Activated CD4-positive, alpha-beta T cell treated with anti-CD3 and anti-CD28 coated beads for 36 hours (primary cell): ENCODE measurements around the gene NINJ1. TPM values are rescaled to one million over a fixed set of nuclear protein-coding genes. Genes with fewer than 3 reads are reported as not detected.

Experiments used
- ATAC-seq: fragments of 200-7000 bp; cut with Tn5 transposase; one replicate; pipeline ENCODE4 v1.10.0; 2021; ENCODE audit warnings: mild to moderate bottlenecking, moderate library complexity
- CTCF ChIA-PET: fragments of 350-600 bp; sonication (Branson Sonifier 250); formaldehyde crosslinking; loops from one replicate; lab custom pipeline; 2021; ENCODE audit warnings: antibody characterized with exemption; lab: Charles Lee
- POLR2A ChIA-PET: fragments of 350-600 bp; sonication (Branson Sonifier 250); formaldehyde crosslinking; loops from one replicate; lab custom pipeline; 2021; ENCODE audit warnings: antibody characterized with exemption, inconsistent platforms; lab: Charles Lee
- DNase-seq: peaks from one replicate; pipeline ENCODE4 v3.0.0-alpha.2; 2020
- H3K27ac Mint-ChIP-seq: one replicate; pipeline ENCODE4 v1.8.0; 2021; ENCODE audit warnings: mixed read lengths
- H3K27me3 Mint-ChIP-seq: one replicate; pipeline ENCODE4 v1.8.0; 2021; ENCODE audit warnings: mixed read lengths
- H3K36me3 Mint-ChIP-seq: one replicate; pipeline ENCODE4 v1.8.0; 2021; ENCODE audit warnings: low read depth, mixed read lengths
- H3K4me1 Mint-ChIP-seq: one replicate; pipeline ENCODE4 v1.8.0; 2021; ENCODE audit warnings: mixed read lengths
- H3K4me3 Mint-ChIP-seq: one replicate; pipeline ENCODE4 v1.8.0; 2021; ENCODE audit warnings: mild to moderate bottlenecking, moderate library complexity, mixed read lengths
- H3K9me3 Mint-ChIP-seq: one replicate; pipeline ENCODE4 v1.8.0; 2021; ENCODE audit warnings: low read depth, mixed read lengths
- intact Hi-C, 2 experiments: fragments of 100-400 bp; cut with DNase I in 1 of 2; cut with micrococcal nuclease in 1 of 2; formaldehyde crosslinking; loops; one replicate each; pipeline versions ENCODE4 v1.14.2 to v1.15.1; 2022 to 2024; cut with DNase I, micrococcal nuclease
- total RNA-seq, 2 experiments: library from RNA; stranded (reverse); gene quantifications; one replicate each; pipeline ENCODE4 v1.2.3, GENCODE V29; 2021

The NINJ1 gene
- total RNA-seq, 2 experiments from 2014 or later, result 77.4 to 108 TPM

DNA sequence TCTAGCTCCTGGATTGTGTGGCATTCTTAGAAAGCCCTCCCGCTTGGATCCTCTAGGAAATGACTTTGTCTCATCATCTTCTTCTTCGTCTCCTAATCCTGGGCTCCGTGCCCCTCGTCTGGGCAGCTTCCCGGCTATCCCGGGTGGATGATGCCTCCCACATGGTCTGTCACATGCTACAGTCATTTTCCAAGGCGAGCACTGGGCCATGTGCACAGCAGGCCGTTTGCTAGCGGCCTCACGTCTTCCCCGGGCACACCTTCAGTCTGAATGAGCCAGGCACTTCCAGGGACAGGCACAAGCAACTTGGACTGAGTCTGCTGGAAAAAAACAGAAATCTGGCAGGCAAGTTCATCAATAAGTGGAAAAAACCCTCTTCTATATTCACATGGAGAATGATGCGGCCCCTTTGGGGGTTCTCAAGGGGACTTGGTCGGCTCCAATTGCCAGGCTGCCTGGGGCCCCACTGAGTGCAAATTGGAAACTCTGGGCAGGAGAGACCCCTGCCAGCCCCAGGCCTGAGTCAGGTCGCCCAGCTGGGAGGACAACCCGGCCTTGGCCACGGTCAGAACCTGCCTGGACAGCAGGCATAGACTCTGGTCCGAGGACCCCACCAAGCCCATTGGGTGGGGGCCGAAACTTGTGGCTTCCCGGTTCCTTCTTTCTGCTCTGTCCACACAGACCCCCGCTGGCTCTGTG lies 38.8 kb upstream of the NINJ1 start:
- H3K4me1 Mint-ChIP-seq, result no peaks in the 10 kb centered on the region
- ATAC-seq, result no peak
- intact Hi-C loops, result no loop called here
- no peak overlapping the region for H3K4me3 Mint-ChIP-seq
- H3K36me3 Mint-ChIP-seq, result no peaks in the 10 kb centered on the region
- no peak for DNase-seq
- H3K27me3 Mint-ChIP-seq, result no peaks in the 10 kb centered on the region
- ChIA-PET CTCF (no interaction called here), POLR2A (interaction anchor here (0.6 kb wide), 1 partner anchor 300 kb away, joined by 7 read pairs; no protein-coding TSS in a partner anchor)
- no peak overlapping the region for H3K27ac Mint-ChIP-seq
- no peaks in the 10 kb centered on the region for H3K9me3 Mint-ChIP-seq

DNA sequence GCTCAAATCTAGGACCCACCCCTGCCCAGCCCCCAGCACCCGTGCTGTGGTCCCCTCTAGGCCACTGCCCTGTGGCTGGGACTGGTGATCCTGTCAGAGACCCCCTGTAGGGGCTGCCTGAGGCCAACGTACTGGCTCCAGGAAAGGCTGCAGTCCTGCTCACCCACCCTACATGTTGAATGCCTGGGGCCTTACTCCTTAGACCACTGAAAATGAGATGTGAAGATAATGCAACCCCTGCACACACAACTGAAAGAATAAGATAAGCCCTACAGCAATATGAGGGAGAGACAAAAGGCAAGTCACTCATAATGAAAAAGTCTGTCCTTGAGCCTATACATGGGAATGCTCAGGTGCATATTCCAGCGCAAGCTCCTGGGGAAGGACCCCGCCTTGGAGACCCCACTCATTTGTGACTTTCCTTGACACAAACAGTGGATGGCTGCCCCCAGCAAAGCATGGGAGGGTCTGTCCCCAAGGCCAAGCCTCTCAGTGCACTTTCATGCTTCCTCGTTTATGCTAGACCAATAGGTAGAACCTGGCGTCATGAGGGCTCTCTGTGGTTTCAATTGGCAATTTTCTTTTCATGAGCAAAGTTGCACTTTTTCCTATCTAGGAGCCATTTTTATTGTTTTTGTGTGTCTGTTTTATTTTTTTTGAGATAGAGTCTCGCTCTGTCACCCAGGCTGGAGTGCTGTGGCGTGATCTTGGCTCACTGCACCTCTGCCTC lies 37.4 kb upstream of the NINJ1 start:
- Mint-ChIP-seq H3K27me3 (no peaks in the 10 kb centered on the region), H3K4me1 (no peaks in the 10 kb centered on the region), H3K36me3 (no peaks in the 10 kb centered on the region), H3K9me3 (no peaks in the 10 kb centered on the region), H3K27ac (no peak overlapping the region), H3K4me3 (no peak overlapping the region)
- CTCF ChIA-PET, result no interaction called here
- DNase-seq, result no peak
- ATAC-seq, result no peak
- intact Hi-C loops, result no loop called here
- POLR2A ChIA-PET, result no interaction called here

DNA sequence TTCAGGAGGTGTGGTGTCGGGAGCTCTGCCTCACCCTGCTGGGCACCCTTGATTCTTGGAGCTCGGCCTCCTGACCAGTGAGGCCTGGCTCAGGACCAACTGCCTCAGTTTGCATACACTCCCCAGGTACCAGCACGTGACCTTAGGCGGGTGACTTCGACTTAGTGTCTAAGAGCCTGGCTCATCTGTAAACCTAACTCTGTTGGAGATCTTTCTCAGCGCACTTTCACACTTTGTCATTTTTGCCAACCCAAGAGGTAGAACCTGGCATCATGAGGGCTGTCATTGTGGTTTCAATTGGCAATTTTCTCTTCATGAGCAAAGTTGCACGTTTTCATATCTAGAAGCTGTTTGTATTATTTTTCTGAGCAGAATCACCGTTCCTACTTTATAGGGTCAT lies 36.5 kb upstream of the NINJ1 start:
- no peak overlapping the region for H3K27ac Mint-ChIP-seq
- no peaks in the 10 kb centered on the region for H3K27me3 Mint-ChIP-seq
- CTCF ChIA-PET, result no interaction called here
- no peaks in the 10 kb centered on the region for H3K9me3 Mint-ChIP-seq
- ATAC-seq (peak; percentile 64), DNase-seq (no peak)
- H3K4me1 Mint-ChIP-seq, result no peaks in the 10 kb centered on the region
- intact Hi-C loops, result no loop called here
- no peaks in the 10 kb centered on the region for H3K36me3 Mint-ChIP-seq
- no peak overlapping the region for H3K4me3 Mint-ChIP-seq
- POLR2A ChIA-PET, result interaction anchor here (0.6 kb wide), 1 partner anchor 16 kb away, joined by 3 read pairs; no protein-coding TSS in a partner anchor

DNA sequence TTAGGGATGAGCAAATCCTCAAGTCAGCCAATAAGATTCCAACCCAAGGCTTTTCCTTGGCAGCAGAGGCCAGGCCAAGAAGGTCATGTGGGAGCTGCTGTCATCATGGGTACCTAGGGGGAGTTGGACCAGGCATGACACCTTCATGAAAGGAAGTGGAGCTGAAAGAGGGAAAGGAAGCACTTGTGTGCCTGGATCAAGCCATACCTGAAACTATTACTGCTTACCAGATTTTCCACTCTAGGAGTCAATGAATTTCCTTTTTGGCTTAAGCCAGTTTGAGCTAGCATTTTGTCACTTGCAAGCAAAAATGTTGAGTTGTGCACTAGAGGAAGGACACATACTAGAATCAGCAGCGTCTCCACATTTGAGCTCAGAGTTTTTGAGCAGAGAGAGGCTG lies 35.4 kb upstream of the NINJ1 start:
- ChIA-PET CTCF (no interaction called here), POLR2A (no interaction called here)
- Mint-ChIP-seq H3K36me3 (no peaks in the 10 kb centered on the region), H3K27ac (no peak overlapping the region), H3K9me3 (no peaks in the 10 kb centered on the region), H3K4me1 (no peaks in the 10 kb centered on the region), H3K27me3 (no peaks in the 10 kb centered on the region), H3K4me3 (no peak overlapping the region)
- no peak for DNase-seq
- intact Hi-C loops, result no loop called here
- ATAC-seq, result no peak

DNA sequence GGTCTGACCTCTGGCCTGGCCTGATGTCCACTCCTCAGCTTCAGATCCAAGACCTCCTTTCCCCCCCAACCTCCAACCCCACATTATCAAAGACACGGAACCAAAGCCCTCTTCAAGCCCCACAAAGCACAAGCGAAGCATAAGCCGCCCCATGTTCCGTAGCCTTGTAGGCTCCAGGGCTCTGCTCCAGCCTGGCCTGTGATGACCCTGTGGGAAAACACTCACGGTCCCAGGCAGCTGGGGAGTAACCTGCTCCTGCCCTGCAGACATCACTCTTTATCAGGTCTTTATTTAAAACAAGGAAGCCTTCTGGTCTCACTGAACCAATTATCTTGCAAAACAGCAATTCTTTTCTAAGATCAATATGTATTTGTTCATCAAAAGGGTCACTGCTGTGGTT lies 34.5 kb upstream of the NINJ1 start:
- H3K27me3 Mint-ChIP-seq, result no peaks in the 10 kb centered on the region
- ATAC-seq (no peak), DNase-seq (no peak)
- no peak overlapping the region for H3K4me3 Mint-ChIP-seq
- H3K9me3 Mint-ChIP-seq, result no peaks in the 10 kb centered on the region
- ChIA-PET POLR2A (no interaction called here), CTCF (no interaction called here)
- H3K27ac Mint-ChIP-seq, result no peak overlapping the region
- no peaks in the 10 kb centered on the region for H3K36me3 Mint-ChIP-seq
- no peaks in the 10 kb centered on the region for H3K4me1 Mint-ChIP-seq
- intact Hi-C loops, result no loop called here

DNA sequence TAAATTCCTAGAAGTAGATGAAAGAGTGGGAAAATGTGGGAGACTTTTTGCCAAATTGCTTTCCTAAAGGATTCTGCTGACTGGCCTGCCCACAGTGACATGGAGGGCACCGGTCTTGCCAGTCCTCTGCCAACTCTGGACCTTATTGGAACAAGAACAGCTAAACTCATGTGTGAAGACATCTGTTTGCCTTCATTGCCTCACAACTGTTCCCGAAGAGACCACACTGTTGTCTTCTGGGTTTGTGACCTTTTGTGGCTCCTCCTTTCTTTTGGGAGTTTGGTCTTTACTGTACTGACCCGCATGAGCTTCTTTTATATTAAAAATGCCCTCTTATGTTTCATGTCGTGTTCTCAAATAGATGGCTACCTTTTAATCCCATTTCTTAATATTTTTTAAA lies 33.8 kb upstream of the NINJ1 start:
- POLR2A ChIA-PET, result interaction anchor here (0.7 kb wide), 1 partner anchor 19 kb away, joined by 4 read pairs; no protein-coding TSS in a partner anchor
- H3K36me3 Mint-ChIP-seq, result no peaks in the 10 kb centered on the region
- CTCF ChIA-PET, result interaction anchor here (0.6 kb wide), 1 partner anchor 724 kb away, joined by 3 read pairs; no protein-coding TSS in a partner anchor
- no peaks in the 10 kb centered on the region for H3K27me3 Mint-ChIP-seq
- DNase-seq, result no peak
- H3K27ac Mint-ChIP-seq, result no peak overlapping the region
- H3K4me1 Mint-ChIP-seq, result no peaks in the 10 kb centered on the region
- no peaks in the 10 kb centered on the region for H3K9me3 Mint-ChIP-seq
- H3K4me3 Mint-ChIP-seq, result no peak overlapping the region
- intact Hi-C loops, result no loop called here
- no peak for ATAC-seq

DNA sequence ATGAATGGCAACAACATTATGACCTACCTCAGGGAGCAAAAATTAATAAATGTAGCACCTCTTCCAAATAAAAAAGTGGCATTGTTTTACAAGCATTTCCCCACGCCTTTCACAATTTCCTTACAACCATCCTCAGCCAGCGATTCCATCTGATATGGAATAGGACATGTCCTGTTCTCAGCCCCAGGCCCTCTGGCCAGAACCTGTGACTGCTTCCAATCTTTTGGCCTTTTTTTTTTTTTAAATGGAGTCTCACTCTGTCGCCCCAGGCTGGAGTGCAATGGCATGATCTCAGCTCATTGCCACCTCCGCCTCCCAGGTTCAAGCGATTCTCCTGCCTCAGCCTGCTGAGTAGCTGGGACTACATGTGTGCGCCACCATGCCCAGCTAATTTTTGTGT lies 33.1 kb upstream of the NINJ1 start:
- Mint-ChIP-seq H3K27ac (no peak overlapping the region), H3K9me3 (no peaks in the 10 kb centered on the region), H3K4me3 (no peak overlapping the region), H3K36me3 (no peaks in the 10 kb centered on the region), H3K4me1 (no peaks in the 10 kb centered on the region), H3K27me3 (no peaks in the 10 kb centered on the region)
- POLR2A ChIA-PET, result interaction anchor here (0.7 kb wide), 1 partner anchor 19 kb away, joined by 4 read pairs; no protein-coding TSS in a partner anchor
- intact Hi-C loops, result no loop called here
- no peak for ATAC-seq
- CTCF ChIA-PET, result interaction anchor here (0.6 kb wide), 3 partner anchors 22 to 725 kb away, joined by 3 read pairs; no protein-coding TSS in a partner anchor
- DNase-seq, result no peak

DNA sequence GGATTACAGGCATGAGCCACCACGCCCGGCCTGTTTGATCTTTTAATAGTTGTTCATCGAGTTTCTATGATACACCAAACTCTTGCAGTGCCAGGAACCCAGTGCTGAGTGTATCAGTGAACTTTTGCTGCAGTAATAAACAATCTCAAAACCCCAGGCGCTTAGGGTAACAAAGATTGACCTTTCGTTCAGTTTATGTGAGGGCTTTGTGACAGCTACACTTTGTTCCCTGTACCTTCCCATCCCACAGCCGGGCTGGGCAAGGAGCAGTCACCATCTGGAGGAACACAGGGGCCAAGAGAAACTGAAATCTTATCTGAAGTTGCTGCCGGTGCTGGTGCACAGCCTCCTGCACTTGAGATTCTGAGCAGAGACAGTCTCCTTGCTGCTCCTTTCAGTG lies 32.6 kb upstream of the NINJ1 start:
- Mint-ChIP-seq H3K9me3 (no peaks in the 10 kb centered on the region), H3K4me1 (no peaks in the 10 kb centered on the region), H3K27me3 (no peaks in the 10 kb centered on the region), H3K4me3 (no peak overlapping the region), H3K27ac (no peak overlapping the region), H3K36me3 (no peaks in the 10 kb centered on the region)
- ChIA-PET CTCF (interaction anchor here (0.6 kb wide), 2 partner anchors 22 to 180 kb away, joined by 3 read pairs; no protein-coding TSS in a partner anchor), POLR2A (no interaction called here)
- intact Hi-C loops, result no loop called here
- DNase-seq, result no peak
- no peak for ATAC-seq

DNA sequence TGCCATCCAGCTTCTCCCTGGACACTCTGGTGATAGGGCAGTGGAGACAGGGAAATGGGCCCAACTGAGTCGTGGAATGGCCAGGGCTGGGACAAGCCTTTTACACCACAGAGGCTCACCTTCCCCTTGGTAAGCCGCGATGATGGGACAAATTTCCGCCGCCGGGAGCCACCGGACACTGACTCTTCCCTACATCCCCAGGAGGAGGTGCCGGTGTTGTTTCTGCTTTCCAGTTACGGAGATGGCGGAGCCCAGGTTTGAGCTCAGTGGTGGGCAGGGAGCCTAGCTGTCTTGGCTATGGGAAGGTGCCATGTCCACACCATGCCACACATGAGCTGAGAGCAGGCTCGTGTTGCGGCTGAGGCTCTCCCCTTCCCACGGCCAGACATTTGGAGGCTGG lies 30.0 kb upstream of the NINJ1 start:
- H3K27ac Mint-ChIP-seq, result no peak overlapping the region
- ATAC-seq (no peak), DNase-seq (no peak)
- no peaks in the 10 kb centered on the region for H3K36me3 Mint-ChIP-seq
- H3K9me3 Mint-ChIP-seq, result no peaks in the 10 kb centered on the region
- H3K4me1 Mint-ChIP-seq, result peaks cover 9% of the 10 kb centered on the region
- intact Hi-C loops, result loop anchor here in 1 of 2 experiments (5.0 kb wide), 1 partner anchor 263 kb away; no protein-coding TSS in a partner anchor
- no peak overlapping the region for H3K4me3 Mint-ChIP-seq
- CTCF ChIA-PET, result no interaction called here
- POLR2A ChIA-PET, result no interaction called here
- H3K27me3 Mint-ChIP-seq, result no peaks in the 10 kb centered on the region

DNA sequence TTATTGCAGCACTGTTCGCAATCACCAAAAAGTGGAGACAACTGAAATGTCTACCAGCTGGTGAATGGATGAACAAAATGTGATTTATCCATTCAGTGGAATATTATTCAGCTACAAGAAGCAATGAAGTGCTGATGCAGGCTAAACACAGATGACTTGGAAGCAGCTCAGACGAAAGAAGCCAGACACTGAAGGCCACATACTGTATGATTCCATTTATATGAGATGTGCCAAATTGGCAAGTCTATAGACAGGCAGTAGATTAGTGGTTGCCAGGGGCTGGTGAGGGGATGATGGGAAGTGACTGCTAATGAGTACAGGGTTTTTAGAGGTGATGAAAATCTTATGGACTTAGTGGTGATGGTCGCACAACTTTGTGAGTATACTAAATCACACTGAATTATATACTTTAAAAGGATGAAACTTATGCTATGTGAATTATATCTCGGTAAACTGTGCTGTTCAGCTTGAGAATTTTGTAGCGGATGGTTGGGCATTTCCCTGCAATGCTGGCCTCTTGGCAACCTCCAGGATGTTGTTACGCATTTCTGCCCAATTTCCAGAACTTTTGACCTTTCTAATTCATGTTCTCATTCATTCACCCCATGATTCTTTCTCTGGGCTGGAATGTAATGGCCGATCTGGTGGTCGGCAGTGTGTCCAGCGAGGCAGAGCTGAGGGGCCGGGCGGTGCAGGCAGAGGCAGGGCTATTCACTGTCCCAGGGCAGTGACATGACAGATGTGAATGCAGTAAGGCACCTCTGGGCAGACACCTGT lies 27.9 kb upstream of the NINJ1 start:
- DNase-seq (no peak), ATAC-seq (no peak)
- POLR2A ChIA-PET, result no interaction called here
- peaks cover 9% of the 10 kb centered on the region for H3K4me1 Mint-ChIP-seq
- H3K4me3 Mint-ChIP-seq, result no peak overlapping the region
- no peaks in the 10 kb centered on the region for H3K9me3 Mint-ChIP-seq
- H3K27ac Mint-ChIP-seq, result no peak overlapping the region
- intact Hi-C loops, result loop anchor here in 1 of 2 experiments (5.0 kb wide), 1 partner anchor 265 kb away; no protein-coding TSS in a partner anchor
- no peaks in the 10 kb centered on the region for H3K27me3 Mint-ChIP-seq
- CTCF ChIA-PET, result interaction anchor here (0.6 to 1.7 kb wide), 5 partner anchors 53 to 207 kb away, joined by 3 to 4 read pairs (median 3); no protein-coding TSS in a partner anchor
- no peaks in the 10 kb centered on the region for H3K36me3 Mint-ChIP-seq
